Activated CD8-positive, alpha-beta memory T cell treated with anti-CD3 and anti-CD28 coated beads for 24 hours (primary cell): ENCODE results near the gene S100A3.
"Not testable (repeated sequence)": the region's sequence is repeated elsewhere in the genome, so short reads cannot be mapped to it uniquely, and the experiment has no call there.

Source experiments
- DNase-seq: peaks from one replicate; pipeline ENCODE4 v3.0.0-alpha.2; 2020

The S100A3 gene

DNA sequence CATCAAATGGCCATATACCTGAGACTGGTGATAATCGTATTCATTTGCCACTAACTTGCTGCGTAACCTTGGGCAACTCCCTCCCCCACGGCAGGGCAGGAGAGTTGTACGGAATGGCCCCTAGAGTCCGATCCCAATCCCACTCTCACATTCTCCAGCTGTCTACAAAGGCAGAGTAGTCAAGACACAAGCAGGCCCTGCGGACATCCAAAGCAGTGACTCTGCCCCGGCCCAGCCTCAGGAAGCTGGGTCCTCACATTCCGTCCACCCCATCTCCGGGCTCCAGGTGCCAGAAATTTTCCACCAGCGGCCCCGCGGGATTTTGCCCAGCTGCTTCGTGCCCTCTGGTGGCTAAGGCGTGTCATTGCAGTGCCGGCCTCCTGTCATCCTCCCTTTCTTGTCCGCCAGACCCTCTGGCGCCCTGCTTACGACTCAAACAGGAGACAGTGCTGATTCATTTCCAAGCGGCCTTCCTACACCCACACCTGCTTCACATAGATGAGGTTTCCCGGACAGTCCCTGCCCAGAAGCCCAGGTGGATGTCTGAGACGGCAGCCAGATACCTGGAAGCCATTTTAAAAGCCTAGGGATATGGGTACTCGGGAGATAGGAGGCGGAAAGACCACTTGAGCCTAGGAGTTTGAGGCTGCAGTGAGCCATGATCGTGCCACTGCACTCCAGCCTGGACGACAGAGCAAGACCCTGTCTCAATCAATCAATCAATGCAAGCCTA lies 19.5 kb upstream of the S100A3 start:
- DNase-seq, result peak; percentile 93

DNA sequence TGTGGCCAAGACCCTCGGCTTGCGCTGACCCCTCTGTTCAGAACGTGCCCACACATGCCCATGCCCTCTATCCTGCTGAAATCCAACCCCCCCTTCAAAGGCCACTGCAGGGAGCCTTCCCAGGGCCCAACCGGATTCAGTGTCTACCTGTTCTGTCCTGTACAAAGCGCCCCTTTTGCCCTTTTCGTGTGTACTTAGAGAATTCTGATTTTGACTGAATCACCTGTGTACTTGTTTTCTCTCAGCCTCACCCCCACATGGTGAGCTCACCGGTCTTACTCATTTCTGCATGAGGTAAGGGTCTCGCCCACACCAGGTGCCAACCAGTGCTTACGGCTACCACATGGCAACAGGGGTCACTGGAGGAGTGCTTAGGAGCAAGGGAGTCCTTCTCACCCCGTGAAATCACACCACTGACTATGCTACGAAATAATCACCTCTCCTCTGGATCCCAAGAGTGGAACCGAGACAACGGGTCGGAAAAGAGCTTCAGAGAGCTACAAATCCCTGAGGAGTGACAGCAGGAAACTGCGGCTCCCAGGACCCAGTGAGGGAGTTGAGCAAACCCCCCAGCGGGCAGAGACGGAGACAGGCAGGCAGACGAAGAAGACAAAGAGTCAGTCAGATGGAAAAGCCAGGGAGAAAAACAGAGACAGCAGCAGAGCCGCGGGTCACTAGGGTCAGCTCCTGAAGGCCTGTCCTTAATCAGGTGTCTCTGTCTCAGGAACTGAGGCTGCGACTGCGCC lies 18.7 kb upstream of the S100A3 start:
- DNase-seq, result no peak

DNA sequence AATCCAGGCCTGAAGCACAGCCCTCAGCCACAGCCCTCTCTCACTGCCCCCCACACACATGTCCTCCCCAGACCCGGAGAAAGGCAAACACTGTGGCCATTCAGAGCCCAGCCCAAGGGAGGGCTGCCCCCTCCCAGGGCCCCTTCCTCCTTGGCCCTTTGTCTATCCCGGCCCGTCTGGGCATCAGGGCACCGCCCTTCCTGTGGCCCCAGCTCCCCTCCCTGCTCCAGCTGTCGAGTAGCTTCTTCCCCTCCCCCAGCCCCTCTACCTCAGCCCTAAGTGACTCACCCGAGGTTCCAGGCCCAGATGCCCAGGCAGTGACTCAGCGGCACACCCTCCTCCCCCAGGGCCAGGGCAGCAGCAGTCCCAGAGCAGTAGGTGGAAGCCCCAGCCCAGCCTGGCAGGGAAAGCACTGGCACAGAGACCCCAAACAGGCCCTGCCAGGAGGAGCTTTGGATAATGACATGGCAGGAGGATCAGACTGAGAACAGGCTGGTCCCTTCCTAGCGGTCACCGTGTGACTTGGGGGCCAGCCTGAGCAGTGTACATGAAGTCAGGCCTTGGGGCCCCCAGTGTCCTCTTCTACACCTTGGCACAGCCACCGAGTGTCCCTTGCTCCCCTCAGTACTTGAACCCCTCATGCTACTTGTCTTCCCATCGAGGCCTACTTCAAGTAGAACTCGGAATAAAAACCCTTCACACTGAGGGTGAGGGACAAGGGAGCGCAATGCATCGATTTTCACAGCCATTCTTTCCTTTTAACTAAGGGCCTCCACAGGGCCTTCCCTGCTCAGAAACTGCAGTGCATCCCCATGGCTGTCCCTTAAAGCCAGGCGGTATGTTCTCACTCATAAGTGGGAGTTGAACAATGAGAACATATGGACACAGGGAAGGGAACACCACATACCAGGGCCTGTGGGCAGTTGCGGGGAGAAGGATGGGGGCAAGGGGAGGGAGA lies 17.6 kb upstream of the S100A3 start:
- DNase-seq, result peak; percentile 90

DNA sequence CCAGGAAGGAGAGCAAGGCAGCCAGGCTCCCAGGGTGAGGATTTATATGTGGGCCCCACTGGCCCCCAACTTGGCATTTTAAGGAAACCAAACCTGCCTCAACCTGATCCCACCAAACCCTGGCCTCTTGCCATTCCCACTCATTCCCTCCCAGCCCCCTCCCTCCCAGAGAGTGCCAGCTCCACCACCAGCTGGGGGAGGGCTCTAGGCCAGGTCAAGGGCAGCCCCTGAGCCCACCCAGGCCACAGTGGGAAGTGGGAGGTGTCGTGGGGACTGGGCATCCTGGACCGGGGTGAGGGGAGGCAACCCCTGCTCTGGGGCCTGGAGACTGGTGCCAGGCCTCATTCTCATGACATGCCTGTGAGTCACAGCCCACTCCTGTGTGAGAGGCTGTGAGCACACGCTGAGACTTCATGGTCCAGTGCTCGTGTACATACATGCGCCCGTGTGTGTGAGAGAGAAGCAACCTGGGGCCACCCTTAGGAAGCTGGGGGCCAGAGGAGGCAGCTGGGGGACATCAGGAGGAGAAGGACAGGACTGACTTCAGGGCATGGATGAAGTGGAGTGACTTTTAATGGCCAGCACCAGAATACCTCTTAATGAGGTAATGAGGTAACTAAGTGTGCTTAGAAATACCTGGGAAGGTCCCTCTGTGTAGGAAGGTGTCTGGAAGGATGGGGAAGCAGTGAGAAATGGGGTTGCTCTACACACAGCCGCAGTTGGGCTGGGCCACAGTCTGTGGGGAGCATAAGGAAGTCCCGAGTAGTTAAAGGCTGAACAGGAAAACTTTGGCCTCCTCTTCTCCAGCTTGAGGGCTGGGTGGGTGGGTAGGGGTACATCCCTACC lies 16.7 kb upstream of the S100A3 start, which contains the start of gene S100A2:
TSS of gene S100A2 (minus strand) at position 316 of the 846 bp plus-strand sequence. CDS start 1,967 bp downstream, outside the sequence.
- peak; percentile 71 for DNase-seq

DNA sequence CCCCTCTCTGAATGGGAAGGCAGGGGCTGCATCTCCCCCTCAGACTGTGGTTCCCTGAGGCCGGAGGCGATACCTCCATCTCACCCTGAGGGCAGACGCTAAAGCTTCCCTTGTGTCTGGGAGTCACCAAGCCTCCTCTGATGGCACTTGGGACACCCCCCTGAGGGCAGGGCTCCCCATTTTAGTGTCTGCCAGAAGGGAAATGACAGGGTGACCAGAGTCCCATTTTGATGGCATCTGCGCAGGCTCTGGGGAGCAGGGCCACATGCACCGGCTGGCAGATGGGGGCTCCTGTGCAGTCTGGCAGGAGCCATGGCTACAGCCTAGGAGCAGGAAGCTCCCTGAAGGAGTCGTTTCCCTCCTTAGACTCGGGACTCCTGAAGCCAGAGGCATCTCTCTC lies 14.9 kb upstream of the S100A3 start:
- no peak for DNase-seq

DNA sequence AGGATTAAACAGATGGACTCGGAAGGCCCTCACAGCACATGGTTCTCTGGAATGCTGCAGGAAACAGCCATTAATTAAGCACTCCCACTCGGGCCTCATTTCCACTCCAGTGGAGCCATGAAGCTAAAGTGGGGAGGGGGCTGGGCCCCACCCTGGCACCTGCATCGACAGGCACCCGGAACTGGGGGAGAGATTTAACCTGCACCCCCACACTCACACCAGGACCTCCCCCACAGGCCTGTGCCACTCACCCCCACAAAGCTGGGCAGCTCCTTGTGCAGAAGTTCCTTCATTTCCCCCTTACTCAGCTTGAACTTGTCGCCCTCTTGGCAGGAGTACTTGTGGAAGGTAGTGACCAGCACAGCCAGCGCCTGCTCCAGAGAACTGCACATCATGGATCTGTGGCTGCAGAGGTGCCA lies 14.4 kb upstream of the S100A3 start:
- no peak for DNase-seq

DNA sequence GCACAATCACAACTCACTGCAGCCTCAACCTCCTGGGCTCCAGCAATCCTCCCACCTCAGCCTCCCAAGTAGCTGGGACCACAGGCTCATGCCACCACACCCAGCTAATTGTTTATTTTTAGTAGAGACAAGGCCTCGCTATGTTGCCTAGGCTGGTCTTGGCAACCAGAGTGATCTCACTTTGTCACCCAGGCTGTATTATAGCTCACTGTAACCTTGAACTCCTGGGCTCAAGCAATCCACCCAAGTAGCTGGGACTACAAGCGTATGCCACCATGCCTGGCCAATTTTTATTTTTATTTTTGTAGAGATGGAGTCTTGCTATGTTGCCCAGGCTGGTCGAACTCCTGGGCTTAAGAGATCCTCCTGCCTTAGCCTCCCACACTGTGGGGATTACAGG lies 13.0 kb upstream of the S100A3 start:
- not testable (repeated sequence) for DNase-seq

DNA sequence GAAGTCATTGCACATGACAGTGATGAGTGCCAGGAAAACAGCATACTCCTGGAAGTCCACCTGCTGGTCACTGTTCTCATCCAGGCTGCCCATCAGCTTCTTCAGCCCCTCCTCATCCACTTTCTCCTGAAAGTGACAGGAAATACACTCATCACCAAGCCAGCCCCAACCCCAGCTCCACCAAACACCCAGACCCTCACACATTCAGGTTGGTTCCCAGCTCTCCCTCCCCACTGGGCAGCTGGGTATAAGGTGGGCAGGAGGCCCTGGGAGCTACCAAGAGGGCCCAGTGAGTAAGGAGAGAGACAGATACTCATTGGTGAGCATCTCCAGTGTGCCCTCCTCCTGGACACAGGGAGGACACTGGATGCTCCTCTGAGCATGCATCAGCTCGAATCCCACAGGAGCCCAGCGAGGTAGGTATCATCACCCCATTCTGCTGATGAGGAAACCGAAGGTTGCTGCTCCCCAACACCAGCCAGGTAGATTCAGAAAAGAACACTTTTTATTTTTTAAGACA lies 12.5 kb upstream of the S100A3 start:
- no peak for DNase-seq

DNA sequence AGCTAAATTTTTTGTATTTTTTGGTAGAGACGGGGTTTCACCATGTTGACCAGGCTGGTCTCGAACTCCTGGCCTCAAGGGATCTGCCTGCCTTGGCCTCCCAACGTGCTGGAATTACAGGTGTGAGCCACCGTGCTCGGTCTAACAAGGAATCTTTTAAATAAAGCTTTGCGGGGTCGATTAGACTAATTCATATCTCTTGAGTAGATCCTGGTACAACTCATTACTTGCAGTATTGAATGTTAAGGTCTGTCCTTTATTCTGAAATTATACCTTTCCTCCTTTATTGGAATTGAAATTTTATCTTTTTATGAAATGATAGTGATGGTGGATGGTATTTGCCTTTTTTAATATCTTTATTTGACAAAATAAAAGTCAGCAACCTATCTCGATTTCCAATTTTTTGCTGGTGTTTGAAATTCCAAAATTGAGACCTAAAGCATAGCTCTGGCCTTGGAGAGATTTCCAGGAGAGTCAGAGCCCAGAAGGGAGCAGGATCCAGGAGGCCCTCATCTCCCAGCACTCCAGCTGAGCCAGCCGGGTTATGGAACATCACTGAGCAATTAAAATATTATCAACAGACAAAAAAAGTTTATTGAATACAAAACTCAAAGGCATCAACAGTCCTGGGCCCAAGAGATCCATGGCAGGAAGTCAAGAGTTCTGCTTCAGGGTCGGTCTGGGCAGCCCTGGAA lies 11.9 kb upstream of the S100A3 start:
- DNase-seq, result no peak

DNA sequence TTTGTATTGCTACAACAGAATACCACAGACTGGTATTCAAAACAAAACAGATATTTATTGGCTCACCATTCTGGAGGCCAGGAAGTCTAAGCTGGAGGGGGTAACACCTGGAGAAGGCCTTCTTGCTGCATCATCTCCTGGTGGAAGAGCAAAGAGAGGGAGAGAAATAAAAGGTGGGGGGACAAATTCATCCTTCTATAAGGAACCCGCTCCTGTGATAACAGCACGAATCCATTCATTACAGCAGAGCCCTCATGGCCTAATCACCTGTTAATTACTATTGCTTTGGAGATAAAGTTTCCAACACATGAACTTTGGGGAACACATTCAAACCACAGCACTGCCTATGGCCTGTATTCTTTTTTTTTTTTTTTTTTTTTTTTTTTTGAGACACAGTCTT lies 11.2 kb upstream of the S100A3 start:
- no peak for DNase-seq

DNA sequence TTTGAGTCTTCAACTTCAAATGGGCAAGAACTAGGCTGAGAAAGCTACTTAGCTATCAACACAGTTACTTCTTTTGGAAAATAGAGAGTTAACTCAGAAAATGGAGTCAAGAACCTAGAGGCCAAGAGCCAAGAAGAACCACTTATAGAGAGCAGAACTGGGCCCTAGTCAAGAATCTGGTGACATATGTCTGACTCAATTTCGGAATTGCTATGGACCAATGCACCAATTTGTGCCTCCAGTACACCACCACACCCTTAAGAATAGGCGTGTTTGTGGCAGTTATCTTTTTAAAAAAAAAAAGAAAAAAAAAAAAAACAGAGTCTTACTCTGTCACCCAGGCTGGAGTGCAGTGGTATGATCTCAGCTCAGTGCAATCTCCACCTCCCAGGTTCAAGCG lies 8.8 kb upstream of the S100A3 start:
- DNase-seq, result no peak

DNA sequence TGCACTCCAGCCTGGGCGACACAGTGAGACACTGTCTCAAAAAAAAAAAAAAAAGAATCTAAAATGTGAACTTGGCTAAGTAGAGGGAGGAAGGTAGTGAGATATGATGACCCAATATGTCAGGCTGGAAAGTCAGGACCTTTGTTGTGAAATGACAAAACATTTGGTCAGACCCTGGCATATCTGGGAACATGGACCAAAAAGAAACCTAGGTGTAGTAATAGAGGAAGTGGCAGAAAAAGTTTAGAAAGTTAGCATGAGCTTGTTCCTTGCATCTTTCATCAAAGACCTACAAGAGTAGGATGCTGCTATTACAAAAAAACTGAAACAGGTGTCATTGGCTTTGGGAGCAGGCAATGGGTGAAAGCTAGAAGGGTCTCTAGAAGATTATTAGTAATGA lies 7.3 kb upstream of the S100A3 start:
- DNase-seq, result no peak

DNA sequence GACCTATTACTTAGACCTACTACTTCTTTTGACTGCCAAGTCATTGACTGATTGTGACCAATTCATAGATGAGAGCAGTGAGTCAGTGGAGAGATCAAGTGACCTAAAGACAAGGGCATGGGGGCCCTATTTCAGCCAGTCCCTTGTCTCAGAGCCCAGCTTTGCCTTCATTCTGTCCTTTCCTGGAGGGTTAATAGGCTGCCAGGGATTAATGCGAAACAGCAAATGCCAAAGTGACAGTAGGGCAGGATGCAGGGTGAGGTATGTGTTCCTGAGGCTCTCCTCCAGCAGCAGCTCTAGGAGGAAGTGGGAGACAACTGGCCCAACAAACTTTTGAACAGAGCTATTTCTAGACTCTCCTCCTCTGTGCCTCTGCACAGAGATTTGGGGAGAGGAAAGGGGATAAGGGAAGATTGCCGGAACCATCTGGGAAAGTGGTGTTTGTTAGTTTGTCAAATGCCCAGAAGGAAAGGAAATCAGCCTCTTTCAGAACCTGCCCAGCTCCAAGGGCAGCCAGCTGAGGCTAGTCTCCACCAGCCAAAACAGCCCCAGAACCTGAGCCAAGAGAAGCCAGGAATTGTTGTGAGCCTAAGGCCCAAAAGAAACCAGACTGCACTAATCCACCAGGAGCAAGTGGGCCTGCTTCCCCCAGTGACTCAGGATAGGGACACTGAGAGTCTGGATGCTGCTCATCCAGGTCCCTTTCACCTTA lies 4.9 kb upstream of the S100A3 start:
- no peak for DNase-seq

DNA sequence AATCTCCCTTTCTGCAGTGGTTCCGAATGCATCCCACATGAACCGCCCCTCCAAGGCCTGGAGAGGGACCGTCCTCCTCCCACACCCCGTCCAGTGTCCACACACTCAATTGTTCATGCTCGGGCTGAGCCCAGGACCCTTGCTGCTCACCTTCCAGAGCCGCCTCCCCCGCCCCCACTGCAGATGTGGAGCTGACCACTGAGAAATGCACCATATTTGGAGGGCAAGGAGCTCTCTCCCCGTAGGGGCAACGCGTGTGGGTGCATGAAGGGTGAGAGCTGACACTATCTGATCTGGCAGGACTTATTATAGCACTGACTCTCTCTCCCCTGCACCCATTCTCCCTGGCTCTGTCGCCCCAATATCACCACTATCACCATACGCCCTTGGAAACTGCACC lies 4.0 kb upstream of the S100A3 start:
- no peak for DNase-seq

DNA sequence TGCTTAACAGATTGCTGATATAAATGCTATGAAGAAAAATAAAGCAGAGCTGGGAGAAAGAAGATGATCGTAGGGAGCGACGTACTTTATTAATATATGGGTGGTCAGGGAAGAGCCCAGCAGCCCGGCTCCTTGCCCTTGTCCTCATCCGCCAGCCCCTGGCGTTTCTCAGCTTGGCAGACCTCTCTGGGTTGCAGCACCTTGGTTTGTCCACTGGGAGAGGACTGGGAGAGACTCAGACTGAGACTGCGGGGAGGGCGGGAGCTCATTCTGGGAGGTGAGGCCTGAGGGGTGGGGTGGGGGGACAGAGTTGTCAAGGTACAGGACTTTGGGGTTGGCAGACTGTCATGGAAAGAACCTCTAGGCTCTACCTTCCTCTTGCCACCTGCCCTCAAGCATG lies 3.3 kb upstream of the S100A3 start:
- DNase-seq, result no peak

DNA sequence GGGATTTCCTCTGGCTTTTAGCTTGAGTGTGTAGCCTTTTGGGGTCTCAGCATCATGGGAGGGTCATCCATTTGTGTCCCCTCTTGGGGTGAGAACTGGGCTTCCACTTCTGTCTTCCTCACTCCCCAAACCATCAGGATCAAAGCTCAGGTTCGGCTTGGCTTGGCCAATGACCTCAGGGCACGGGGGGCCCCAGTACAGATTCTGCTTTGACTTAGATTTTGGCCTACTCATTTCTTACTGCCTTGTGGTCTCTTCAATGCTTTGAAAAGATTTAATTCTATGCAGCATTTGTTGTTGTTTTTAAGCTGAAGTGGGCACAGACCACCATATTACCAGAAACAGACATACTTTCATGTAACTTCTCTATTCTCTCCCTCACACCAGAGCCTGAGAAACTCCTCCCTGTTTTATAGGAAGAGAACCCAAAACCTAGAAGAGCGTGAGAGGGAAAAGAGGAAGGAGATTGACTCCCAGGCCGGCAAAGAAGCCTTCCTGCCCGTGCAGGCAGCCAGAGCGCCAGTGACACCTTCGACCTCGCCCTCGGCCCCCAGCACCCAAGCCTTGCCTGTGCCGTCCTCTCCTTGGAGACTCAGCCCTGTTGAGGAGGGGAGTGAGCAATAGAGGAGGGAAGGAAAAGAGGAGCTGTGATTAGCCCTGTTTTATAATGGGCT lies 1.9 kb upstream of the S100A3 start:
- no peak for DNase-seq

DNA sequence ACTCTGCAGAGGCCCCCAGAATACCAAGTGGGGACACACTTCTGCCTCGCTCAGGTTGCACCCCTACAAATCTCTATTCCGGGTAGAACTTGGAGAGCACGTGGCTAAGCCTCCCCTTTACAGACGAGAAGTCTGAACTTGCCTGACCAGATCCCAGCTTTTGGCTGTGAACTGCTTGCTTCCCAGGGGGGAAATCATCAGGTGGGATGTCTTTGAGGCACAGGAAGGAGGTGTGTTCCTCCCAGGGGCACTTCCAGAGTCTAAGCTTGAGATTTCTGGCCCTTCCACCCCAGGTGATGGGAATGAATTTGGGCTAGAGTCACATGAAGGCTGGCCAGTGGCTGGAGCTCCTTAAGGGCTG lies 1.3 kb upstream of the S100A3 start:
- no peak for DNase-seq

DNA sequence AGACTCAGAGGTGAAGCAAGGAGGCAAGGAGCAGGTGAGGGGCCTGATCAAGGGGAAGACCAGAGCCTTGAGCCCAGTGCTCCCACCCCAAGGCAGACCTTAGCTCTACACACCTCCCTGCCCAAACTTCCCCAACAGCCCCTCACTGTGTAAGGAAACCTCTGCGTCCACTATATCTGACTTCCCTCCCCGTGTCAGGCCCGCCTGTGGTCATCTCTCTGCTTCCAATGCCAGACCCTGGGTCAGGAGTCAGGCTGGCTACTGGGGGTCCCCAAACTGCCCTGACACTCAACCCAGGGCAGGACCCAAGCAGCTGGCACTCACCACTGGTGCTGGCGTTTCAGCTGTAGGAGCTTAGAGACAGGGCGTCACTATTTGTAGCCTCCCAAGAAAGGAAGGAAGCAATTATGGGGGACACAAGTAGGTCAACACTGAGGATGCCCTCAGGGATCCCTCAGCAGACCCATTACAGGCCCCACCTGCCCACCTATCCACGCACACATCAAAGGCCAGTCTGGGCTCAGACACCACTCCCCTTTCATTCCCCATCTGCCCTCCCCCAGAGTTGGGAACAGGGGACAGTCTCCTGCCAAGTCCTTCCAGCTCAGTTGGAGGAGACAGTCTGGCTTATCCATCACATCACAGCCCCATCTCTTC lies 811 bp upstream of the S100A3 start:
- no peak for DNase-seq
